HG02642 (cell line): Measurements from ENCODE around the gene RUNX1.
"Not testable (repeated sequence)": the region's sequence is repeated elsewhere in the genome, so short reads cannot be mapped to it uniquely, and the experiment has no call there.

Experiments used
- ATAC-seq: cut with Tn5 transposase; IDR thresholded peaks from one replicate; pipeline ENCODE4 v1.9.1; 2021; ENCODE audit warnings: mild to moderate bottlenecking; ENCODE audit not compliant: unreplicated experiment, poor library complexity

The RUNX1 gene

DNA sequence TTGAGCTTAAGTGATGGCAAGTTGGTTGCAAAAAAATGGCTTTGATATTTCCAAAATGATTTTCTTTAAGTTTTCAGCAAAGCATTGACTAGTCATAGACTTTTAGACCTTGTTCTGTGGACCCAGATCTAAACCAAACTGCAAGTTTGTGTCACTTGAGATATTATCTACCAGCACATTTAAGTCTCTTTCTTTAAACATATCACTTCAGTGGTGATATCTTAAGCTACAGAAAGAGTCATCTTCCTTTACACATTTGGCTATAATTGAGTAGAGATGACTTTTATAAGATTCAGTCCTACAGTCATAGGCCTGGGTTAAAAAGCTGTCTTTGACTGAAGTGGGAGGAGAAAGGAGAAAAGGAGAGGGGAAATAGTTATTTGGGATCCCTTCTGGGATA lies 95.2 kb downstream of the RUNX1 start:
- ATAC-seq, result no peak

DNA sequence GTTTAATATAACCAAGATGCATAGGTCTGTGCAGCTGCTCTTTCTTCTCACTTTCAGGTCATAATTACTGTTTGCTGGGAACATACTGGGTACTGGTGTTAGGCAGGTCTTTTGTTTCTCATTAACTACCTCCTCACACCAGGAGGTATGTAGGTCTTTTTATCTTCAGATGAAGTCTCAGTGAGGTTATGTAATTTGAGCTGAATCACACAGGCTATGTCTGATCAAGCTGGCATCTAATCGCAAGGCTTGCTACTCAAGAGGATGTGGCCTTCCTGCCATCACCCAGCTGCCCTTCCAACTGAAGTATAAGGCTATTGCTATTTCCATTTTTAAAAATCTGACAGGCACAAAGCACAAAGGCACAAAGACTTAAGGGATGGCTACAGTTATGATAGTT lies 96.4 kb downstream of the RUNX1 start:
- no peak for ATAC-seq

DNA sequence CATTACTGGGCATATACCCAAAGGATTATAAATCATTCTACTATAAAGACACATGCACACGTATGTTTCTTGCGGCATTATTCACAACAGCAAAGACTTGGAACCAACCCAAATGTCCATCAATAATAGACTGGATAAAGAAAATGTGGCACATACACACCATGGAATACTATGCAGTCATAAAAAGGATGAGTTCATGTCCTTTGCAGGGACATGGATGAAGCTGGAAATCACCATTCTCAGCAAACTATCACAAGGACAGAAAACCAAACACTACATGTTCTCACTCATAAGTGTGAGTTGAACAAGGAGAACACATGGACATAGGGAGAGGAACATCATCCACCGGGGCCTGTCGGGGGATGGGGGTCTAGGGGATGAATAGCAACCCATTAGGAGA lies 97.2 kb downstream of the RUNX1 start:
- not testable (repeated sequence) for ATAC-seq

GRCh38 chr21:34950980-34951379 lies 98.1 kb downstream of the RUNX1 start:
- no peak for ATAC-seq

DNA sequence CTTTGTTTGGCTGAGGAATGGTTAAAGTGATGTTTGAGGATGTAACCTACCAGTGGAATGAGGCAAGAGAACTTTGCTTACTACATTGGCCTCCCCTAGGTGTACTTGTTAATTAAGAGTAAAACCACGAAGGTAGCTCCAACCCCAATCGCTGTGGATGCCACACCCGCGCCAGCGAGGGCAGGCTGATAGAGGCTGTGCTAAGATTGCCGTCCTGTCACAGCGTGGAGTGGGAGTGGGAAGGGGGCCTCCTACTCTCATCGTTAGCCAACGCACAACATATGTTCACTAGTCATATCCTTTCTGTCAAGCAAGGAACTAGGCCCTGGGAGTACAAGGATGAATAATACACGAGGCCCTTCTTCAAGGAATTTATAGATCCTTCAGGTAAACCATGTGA lies 99.6 kb downstream of the RUNX1 start:
- no peak for ATAC-seq

GRCh38 chr21:34949030-34949429 lies 100.1 kb downstream of the RUNX1 start:
- ATAC-seq, result no peak

GRCh38 chr21:34948157-34948556 lies 100.9 kb downstream of the RUNX1 start:
- no peak for ATAC-seq

- ATAC-seq, result no peak
Measured at GRCh38 chr21:34946916-34947534, 102.1 kb downstream of the RUNX1 start.

DNA sequence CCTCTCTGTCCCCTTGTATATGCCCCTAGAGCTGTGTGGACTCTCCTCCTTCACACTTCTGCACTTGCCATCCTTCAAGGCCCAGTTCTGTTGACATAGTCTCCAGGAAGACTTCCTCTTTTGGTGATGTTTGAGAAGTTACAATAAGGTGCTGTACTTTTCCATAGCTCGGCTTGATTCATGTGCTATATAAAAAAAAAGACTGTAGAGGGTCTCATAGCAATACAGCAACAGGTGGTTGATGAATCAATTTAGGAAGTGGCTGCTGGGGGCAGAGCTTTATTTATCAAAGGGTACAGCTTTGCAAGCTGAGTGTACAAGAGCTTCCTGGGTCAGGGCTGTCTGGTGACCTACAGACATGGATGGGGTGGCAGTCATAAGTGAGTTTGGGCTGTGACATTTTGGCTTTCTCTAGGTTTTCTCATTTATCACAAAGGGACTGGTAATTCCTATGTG lies 102.7 kb downstream of the RUNX1 start:
- ATAC-seq, result no peak

- no peak for ATAC-seq
Measured at GRCh38 chr21:34945288-34945687, 103.8 kb downstream of the RUNX1 start.

GRCh38 chr21:34944015-34944755 lies 104.9 kb downstream of the RUNX1 start:
- ATAC-seq, result no peak

DNA sequence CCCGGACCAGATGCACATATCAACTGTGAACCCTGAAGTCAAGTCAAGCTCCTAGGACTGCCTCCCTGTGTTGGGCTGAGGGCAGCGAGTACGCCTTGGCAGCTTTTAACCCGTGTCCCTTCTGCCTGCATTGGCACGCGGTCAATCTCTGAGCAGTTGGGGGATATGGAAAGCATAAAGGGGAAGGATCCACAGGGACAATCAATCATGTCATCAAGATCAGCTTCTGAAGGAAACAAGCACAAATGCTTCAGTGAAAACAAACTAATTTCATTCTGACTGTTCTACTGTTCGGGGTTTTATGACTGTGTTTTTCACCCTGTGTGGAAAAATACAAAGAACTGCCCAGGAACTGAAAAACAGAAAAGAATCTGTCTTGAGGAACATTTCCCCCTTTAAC lies 106.2 kb downstream of the RUNX1 start:
- no peak for ATAC-seq

DNA sequence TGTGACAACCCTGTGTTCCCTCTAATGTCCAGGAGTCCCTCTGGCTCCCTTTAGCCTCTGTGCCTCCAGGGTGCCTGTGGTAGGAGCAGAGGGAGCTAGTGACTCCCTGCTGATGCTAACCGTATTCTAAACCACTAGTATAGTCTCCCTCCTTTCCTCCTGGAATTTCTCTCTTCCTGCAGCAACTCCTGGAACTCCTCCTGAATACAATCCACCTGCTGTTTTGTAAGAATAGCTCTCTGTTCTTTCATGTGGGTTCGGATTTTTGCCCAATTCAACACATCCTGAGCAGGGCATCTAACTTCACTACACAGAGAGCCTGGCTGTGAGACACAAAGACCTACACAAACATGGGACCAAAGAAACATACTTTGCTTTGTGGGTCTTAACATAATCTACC lies 107.9 kb downstream of the RUNX1 start:
- ATAC-seq, result no peak

DNA sequence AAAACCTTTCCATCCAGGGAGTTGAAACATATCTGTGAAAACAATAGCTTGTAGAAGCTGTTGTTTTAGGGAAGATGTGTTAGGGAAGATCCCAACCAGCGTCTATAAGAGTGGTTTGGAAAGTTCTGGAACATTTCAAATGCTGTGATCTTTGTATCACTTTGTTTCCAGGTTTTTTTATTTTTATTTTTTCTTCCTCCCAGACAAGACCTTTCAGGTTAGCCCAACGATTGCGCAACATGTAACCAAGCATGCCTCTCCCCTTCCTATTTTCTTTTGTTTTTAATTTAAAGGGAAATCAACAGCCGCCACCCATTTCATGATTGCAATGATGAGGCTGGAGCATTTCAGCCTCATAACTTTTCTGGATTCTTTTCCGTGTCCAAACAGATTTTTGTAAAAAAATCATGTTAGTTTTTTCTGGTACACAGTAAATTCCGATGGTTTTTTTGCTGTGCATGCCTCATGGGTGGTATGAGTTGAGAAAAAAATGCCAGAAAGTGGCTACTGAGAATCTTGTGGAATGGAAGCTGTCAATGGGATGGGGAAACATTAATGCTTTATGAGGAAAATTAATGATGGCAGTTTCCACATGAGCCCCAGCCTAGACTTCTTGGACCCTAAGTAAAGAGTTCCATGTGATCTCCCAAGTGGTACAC lies 109.3 kb downstream of the RUNX1 start:
- no peak for ATAC-seq

DNA sequence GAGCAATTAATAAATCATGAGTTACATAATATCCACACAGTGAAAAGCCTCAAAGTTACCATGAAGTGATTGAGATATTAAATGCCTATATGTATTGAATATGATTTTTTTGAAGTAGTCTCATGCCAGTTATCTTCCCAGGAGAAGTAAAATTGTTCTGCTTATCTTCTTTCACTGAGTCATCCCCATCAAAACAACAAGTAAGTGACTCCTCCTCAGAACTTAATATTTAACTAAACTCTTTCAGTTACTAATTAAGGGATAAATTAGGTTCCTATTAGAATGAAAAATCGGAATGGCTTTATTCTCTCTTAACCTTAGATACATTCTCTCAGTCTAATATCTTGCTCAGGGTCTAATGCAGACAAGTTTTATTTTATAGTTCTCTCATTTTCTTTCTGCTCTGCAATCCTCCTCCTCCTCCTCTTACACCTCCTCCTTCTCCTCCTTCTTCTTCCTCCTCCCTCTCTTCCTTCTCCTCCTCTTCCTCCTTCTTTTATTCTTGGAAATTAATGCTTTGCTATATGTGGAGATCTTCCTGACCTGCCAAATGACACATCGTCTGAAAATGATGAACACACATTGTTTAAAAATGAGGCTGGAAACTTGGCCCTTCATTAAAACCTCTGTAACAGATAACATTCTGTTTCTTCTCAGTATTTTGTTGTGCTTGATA lies 110.9 kb downstream of the RUNX1 start:
- no peak for ATAC-seq

GRCh38 chr21:34936883-34937563 lies 112.1 kb downstream of the RUNX1 start:
- ATAC-seq, result no peak

DNA sequence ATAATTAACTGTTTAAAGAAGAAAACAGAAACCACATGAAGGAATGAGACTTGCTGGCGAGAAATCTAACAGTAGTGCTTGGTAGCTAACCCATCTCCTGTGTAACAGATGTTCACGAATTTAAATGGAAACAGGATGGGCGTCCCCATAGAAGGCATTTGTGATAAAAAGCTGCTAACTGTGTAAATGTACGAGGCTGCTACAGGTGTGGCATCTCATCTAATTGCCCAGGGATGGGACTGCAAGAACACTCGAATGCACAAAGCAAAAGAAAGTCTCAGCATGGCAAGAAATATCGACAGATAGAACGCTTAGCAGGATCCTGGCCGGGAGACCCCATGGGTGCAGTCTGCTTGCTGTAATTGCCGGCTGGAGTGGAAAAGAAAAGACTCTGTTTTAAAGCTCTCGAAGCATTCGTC lies 112.7 kb downstream of the RUNX1 start:
- no peak for ATAC-seq

GRCh38 chr21:34935898-34936297 lies 113.2 kb downstream of the RUNX1 start:
- no peak for ATAC-seq

- ATAC-seq, result no peak
Measured at GRCh38 chr21:34935452-34935851, 113.7 kb downstream of the RUNX1 start.

DNA sequence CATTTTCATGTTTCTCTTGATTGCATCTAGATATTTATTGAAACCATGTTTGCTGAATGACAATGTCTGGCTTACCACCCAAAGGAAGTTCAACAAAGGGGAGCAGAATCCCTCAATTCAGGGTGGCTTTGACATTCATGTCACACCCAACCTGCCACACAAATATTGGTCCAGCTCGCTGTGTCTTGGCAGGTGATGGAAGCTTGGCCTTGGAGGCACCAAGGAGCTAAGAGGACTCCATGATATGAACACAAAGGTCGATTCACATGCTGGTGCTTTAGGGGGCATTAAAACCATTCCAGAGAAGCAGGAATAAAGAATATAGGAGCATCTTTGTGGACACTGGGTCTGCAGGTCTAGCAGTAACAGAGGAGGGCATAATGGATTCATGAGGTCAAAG lies 114.8 kb downstream of the RUNX1 start:
- ATAC-seq, result no peak
